Measurements from ENCODE around the gene ZNF831. TPM values are rescaled to one million over a fixed set of nuclear protein-coding genes. Genes with fewer than 3 reads are reported as not detected.

ZNF831 gene
- total RNA-seq, 4 donors from 2014 or later: under 0.01 to 1.8 (median 0.87) TPM

DNA sequence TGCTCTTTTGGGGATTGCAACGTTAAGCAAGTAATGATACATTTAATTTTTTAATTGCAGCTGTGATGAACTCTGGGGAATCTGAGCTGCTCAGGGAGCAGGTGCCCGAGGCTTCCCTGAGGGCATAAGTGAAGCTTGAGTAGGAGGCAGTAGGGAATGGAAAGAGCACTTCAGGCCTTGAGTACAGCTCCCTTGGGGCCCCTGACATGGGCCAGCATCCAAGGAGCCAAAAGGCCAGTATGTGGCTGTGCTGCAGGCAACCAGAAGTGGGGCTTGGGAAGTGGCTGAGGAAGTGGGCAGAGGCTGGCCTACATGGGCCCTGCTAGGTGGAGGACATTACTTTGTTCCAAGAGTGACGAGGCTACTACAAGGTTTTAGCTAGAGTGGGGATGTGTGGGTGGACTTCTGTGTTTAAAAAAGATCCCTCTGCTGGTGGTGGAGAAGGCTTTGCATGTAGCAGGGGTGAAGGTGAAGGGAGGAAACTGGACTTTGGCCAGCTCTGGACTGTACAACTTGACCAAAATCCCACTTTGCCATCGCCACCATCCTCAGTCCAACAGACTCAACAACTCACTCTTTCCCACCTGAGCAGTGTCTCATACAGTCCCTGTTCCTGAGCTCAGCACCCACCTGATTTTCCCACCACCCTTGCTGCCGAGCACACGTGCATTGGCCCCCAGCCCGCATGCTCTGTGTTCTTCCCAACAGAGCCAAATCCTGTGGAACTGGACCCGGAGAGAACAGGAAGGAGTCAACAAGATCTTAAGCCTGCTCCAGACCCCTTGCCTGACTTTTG is 10.9 kb upstream of the ZNF831 start:
- WGBS, 2 donors: 59 to 77% methylated on average over 8 of the region's 8 CpGs
- Histone ChIP-seq H3K4me1 (peaks cover 0 to 15% (median 4%) of the 10 kb centered on the region in 4 donors), H3K36me3 (no peaks in the 10 kb centered on the region), H3K4me3 (no peak overlapping the region), H3K27ac (no peak overlapping the region), H3K9me3 (no peaks in the 10 kb centered on the region), H3K27me3 (no peaks in the 10 kb centered on the region)
- no peak for DNase-seq (ENCODE audit: low spot score in 2 of 2)
- TF ChIP-seq, protein P1, sequence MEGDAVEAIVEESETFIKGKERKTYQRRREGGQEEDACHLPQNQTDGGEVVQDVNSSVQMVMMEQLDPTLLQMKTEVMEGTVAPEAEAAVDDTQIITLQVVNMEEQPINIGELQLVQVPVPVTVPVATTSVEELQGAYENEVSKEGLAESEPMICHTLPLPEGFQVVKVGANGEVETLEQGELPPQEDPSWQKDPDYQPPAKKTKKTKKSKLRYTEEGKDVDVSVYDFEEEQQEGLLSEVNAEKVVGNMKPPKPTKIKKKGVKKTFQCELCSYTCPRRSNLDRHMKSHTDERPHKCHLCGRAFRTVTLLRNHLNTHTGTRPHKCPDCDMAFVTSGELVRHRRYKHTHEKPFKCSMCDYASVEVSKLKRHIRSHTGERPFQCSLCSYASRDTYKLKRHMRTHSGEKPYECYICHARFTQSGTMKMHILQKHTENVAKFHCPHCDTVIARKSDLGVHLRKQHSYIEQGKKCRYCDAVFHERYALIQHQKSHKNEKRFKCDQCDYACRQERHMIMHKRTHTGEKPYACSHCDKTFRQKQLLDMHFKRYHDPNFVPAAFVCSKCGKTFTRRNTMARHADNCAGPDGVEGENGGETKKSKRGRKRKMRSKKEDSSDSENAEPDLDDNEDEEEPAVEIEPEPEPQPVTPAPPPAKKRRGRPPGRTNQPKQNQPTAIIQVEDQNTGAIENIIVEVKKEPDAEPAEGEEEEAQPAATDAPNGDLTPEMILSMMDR (IDR thresholded peaks at IDR 0.05): no peak
- TF ChIP-seq POLR2A (IDR thresholded peaks at IDR 0.05) (no peak), EP300 (IDR thresholded peaks at IDR 0.05) (no peak)

DNA sequence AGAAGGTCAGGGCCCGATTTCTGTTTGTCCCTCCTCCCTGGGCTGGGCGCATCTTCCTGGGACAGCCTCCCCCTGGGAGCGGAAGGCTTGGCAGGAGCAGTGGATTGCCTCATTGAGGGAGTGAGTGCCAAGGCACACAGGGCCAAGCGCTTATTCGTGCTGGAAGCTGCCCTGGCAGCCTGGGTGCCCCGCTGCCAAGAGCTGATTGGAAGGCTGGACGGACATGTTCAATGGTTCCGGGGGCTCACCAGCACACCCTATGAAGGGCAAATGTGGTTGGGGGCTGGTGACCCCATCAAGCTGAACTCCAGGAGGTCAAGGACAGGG is 10.3 kb upstream of the ZNF831 start:
- H3K27ac ChIP-seq: no peak overlapping the region
- H3K36me3 ChIP-seq: no peaks in the 10 kb centered on the region
- H3K4me3 ChIP-seq: no peak overlapping the region
- no peaks in the 10 kb centered on the region for H3K27me3 ChIP-seq
- DNase-seq (ENCODE audit: low spot score in 2 of 2): peak in 1 of 2 donors; percentile 20
- TF ChIP-seq EP300 (IDR thresholded peaks at IDR 0.05) (no peak), POLR2A (IDR thresholded peaks at IDR 0.05) (no peak)
- TF ChIP-seq, protein P1 (IDR thresholded peaks at IDR 0.05): no peak
- WGBS, 2 donors: 66 to 79% methylated on average over 7 to 8 of the region's 8 CpGs
- H3K9me3 ChIP-seq: no peaks in the 10 kb centered on the region
- H3K4me1 ChIP-seq: peaks cover 0 to 13% (median 3%) of the 10 kb centered on the region in 4 donors

DNA sequence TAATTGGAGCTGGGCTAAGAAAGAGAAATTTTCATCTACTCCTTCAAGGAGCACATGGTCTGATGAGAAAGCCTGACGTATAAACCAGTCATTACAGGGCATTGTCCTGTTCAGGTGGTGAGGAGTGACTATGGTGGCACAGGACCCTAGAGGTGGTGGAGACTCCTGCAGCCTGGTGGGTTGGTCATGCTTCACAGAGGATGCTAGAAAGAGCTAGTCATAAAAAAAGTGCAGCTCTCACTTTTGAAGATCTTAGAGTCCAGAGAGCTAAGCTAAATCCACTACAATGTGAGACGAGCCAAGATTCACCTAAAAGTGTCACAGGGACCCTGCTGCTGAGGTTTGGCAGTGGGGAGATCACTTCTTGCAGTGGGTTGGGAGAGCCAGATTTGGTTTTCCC is 9.8 kb upstream of the ZNF831 start:
- TF ChIP-seq EP300 (IDR thresholded peaks at IDR 0.05) (no peak), POLR2A (IDR thresholded peaks at IDR 0.05) (no peak)
- TF ChIP-seq, protein P1 (IDR thresholded peaks at IDR 0.05): no peak
- WGBS, 2 donors: 71 to 87% methylated on average over 2 of the region's 2 CpGs
- peaks cover 0 to 13% (median 3%) of the 10 kb centered on the region in 4 donors for H3K4me1 ChIP-seq

DNA sequence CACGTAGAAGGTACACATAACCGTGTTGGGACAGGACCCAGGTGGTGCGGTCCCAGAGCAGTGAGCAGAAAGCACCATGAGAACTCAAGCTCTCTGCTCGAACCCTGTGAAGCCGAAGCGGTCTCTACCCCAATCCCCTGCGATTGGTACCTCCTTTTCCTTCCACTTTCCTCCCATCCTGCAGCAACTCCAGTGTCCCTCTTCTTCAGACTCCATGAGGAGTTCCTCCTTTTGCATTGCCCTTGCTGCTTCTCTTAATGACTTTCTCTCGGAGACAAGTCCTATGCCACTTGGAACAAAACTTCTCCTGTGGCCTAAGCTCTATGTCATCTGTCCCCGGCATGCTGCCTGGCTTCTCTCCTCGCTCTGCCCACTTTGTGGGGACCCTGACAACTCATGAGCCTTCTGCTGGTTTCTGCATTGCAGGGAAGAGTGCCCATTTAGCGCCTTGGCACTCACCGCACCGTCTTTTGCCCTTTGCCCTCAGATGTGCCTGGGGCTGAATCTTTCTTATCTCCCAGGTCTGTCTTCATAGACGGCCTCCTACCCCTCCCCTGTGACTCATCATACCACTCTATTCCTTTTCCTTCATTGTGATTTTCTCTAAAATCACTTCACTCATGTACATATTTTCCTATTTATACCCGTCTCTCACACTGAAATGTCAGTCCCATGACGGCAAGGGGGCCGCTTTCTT is 9.2 kb upstream of the ZNF831 start:
- 86 to 88% methylated on average over 17 of the region's 17 CpGs for WGBS, 2 donors
- no peak overlapping the region for H3K27ac ChIP-seq
- TF ChIP-seq POLR2A (IDR thresholded peaks at IDR 0.05) (no peak), EP300 (IDR thresholded peaks at IDR 0.05) (no peak)
- TF ChIP-seq, protein P1 (IDR thresholded peaks at IDR 0.05): no peak
- no peaks in the 10 kb centered on the region for H3K9me3 ChIP-seq
- H3K4me3 ChIP-seq: no peak overlapping the region
- no peak for DNase-seq (ENCODE audit: low spot score in 2 of 2)
- peaks cover 0 to 9% (median 3%) of the 10 kb centered on the region in 4 donors for H3K4me1 ChIP-seq
- H3K27me3 ChIP-seq: no peaks in the 10 kb centered on the region
- no peaks in the 10 kb centered on the region for H3K36me3 ChIP-seq

More for the DNA sequence above, 9.8 kb upstream of the ZNF831 start:
- Histone ChIP-seq H3K4me3 (no peak overlapping the region), H3K9me3 (no peaks in the 10 kb centered on the region), H3K36me3 (no peaks in the 10 kb centered on the region), H3K27me3 (no peaks in the 10 kb centered on the region), H3K27ac (no peak overlapping the region)
- DNase-seq (ENCODE audit: low spot score in 2 of 2): no peak

DNA sequence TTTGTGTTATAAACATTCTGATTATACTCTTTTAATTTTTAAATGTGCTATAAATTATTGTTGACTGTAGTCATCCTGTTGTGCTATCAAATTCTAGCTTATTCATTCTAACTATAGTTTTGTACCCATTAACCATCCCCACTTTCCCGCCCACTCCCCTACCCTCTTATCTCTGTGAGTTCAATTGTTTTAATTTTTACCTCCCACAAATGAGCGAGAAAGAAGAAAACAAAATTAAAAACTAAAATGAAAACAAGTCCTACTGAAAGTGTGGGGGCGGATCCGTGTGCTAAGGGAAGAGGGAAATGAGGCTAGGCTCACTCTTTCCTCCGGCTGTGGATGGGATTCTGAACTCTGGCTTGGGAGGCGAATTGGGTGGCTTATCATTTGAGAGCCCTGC is 6.6 kb upstream of the ZNF831 start:
- Histone ChIP-seq H3K27ac (no peak overlapping the region), H3K4me3 (no peak overlapping the region), H3K27me3 (no peaks in the 10 kb centered on the region), H3K9me3 (no peaks in the 10 kb centered on the region), H3K4me1 (peaks cover 0 to 6% (median 1%) of the 10 kb centered on the region in 4 donors), H3K36me3 (no peaks in the 10 kb centered on the region)
- DNase-seq (ENCODE audit: low spot score in 2 of 2): no peak
- no peak for TF ChIP-seq POLR2A (IDR thresholded peaks at IDR 0.05)
- 68 to 69% methylated on average over 6 of the region's 6 CpGs for WGBS, 2 donors

Measured in tibial nerve (tissue), 4 donors.